Stomach (tissue), 4 donors: ENCODE measurements around the gene DAGLB.

ENCODE experiments used
- CTCF ChIP-seq, 7 experiments: fragments of 450-650 bp in 4 of 7; fragments of 200-600 bp in 3 of 7; sonication (generic) in 3 of 7; IDR thresholded peaks; one replicate each; pipeline ENCODE4 v1.5.1; 2016 to 2019; ENCODE audit warnings: antibody characterized with exemption in 7 of 7, control low read depth in 2 of 7, mild to moderate bottlenecking in 1 of 7
- EP300 ChIP-seq: sonication (generic); formaldehyde crosslinking; IDR thresholded peaks from one replicate; pipeline ENCODE4 v1.6.1; 2017; ENCODE audit warnings: antibody characterized with exemption
- POLR2A ChIP-seq, 4 donors: fragments of 450-650 bp; IDR thresholded peaks; one replicate each; pipeline ENCODE4 v1.6.1; 2016; ENCODE audit warnings: antibody characterized with exemption in 4 of 4, control low read depth in 2 of 4, mild to moderate bottlenecking in 1 of 4, moderate library complexity in 1 of 4
- POLR2AphosphoS5 ChIP-seq, 3 donors: sonication (generic); formaldehyde crosslinking; IDR thresholded peaks; one replicate each; pipeline ENCODE4 v1.6.1; 2016; ENCODE audit warnings: antibody characterized with exemption in 3 of 3

DNA sequence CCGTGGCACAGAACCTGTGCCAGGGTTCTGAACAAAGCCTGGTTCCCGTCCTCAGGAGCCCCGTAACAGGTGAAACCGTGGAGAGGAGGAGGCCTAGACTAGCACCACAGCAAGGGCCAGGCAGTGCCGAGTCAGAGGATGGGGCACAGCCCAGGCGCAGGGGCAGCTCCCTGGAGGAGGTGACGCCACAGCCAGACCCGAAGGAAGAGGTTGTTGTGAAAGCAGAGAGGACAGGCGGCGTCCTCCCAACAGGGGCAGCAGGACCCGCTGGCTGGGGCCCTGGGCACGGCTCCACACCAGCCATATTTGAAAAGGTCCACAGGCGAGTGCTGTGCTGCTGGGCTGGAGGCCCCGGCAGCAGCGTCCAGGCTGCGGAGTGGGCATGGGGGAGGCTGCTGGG lies 25.7 kb downstream of the DAGLB start:
- TF ChIP-seq CTCF (IDR thresholded peaks at IDR 0.05) = no peak
- no peak for TF ChIP-seq EP300
- no peak for TF ChIP-seq POLR2A (IDR thresholded peaks at IDR 0.05)
- no peak for TF ChIP-seq POLR2AphosphoS5 (IDR thresholded peaks at IDR 0.05)
